Lung (tissue), 12 donors: ENCODE results near the gene CSNK1G1. TPM values are rescaled to one million over a fixed set of nuclear protein-coding genes. Genes with fewer than 3 reads are reported as not detected.

Experiments used
- ATAC-seq: fragments of 200-7000 bp; cut with Tn5 transposase; one replicate; pipeline ENCODE4 v1.9.1; 2020; ENCODE audit warnings: moderate number of reproducible peaks; ENCODE audit not compliant: insufficient read depth, low FRiP score
- DNase-seq, 3 donors: peaks; one replicate each; pipeline ENCODE4 v3.0.0-alpha.2; 2013 to 2017
- H3K27ac ChIP-seq, 2 donors: one replicate each; pipeline ENCODE4 v1.5.1; 2013; ENCODE audit warnings: mild to moderate bottlenecking in 2 of 2, moderate library complexity in 2 of 2, control low read depth in 1 of 2, inconsistent platforms in 1 of 2, low read depth in 1 of 2, low read length in 1 of 2
- H3K27me3 ChIP-seq, 3 donors: one replicate each; pipeline ENCODE4 v1.5.1; 2013; ENCODE audit warnings: low read length in 2 of 3; ENCODE audit not compliant: control insufficient read depth in 3 of 3, insufficient read depth in 3 of 3
- H3K36me3 ChIP-seq, 4 donors: one replicate each; pipeline ENCODE4 v1.5.1; 2013; ENCODE audit warnings: low read length in 4 of 4, mild to moderate bottlenecking in 1 of 4, moderate library complexity in 1 of 4; ENCODE audit not compliant: control insufficient read depth in 4 of 4, insufficient read depth in 4 of 4
- H3K4me1 ChIP-seq, 5 donors: one replicate each; pipeline ENCODE4 v1.5.1; 2013; ENCODE audit warnings: low read length in 5 of 5, mild to moderate bottlenecking in 2 of 5, moderate library complexity in 1 of 5; ENCODE audit not compliant: control insufficient read depth in 5 of 5, insufficient read depth in 5 of 5
- H3K4me3 ChIP-seq: one replicate; pipeline ENCODE4 v1.5.1; 2013; ENCODE audit warnings: mild to moderate bottlenecking, control low read depth, moderate library complexity
- H3K9ac ChIP-seq, 2 donors: one replicate each; pipeline ENCODE4 v1.5.1; 2013; ENCODE audit warnings: low read length in 2 of 2, control low read depth in 1 of 2; ENCODE audit not compliant: insufficient read depth in 1 of 2
- H3K9me3 ChIP-seq, 4 donors: one replicate each; pipeline ENCODE4 v1.5.1; 2013; ENCODE audit warnings: low read length in 3 of 4, mild to moderate bottlenecking in 1 of 4, moderate library complexity in 1 of 4; ENCODE audit not compliant: control insufficient read depth in 4 of 4, insufficient read depth in 3 of 4
- WGBS, 2 donors: extraction: QIAGEN DNeasy Blood & Tissue Kit; methylation state at CpG; one replicate each; pipeline ENCODE4 v1.1.7; 2013; 5-methylcytosine and 5-hydroxymethylcytosine counted together
- polyA plus RNA-seq, 2 donors: library from polyadenylated mRNA; stranded (reverse); fragments of 200-250 nt; gene quantifications; one replicate each; pipeline ENCODE4 v1.2.1, GENCODE V29; 2013
- total RNA-seq, 2 donors: library from RNA; depleted of rRNA in 1 of 2; stranded (reverse); fragments of >200 nt in 1 of 2; gene quantifications; one replicate each; pipeline ENCODE4 v1.2.1, GENCODE V29; 2014 to 2021
- TF ChIP-seq, protein P1 (sequence below): IDR thresholded peaks from 2 replicates; pipeline ENCODE4 v1.5.1; 2012; ENCODE audit warnings: mild to moderate bottlenecking; ENCODE audit errors: control extremely low read depth, extremely low read depth
- donor health status: control.
- donor health status: control.
- donor health status: Bipolar disorder and iron deficiency.
- donor health status: healthy.
- donor health status: DM: yes; HTN: yes; CAD: no.

CSNK1G1 gene
- total and polyA plus RNA-seq, 4 donors: 3.0 to 50.4 (median 12.9) TPM

DNA sequence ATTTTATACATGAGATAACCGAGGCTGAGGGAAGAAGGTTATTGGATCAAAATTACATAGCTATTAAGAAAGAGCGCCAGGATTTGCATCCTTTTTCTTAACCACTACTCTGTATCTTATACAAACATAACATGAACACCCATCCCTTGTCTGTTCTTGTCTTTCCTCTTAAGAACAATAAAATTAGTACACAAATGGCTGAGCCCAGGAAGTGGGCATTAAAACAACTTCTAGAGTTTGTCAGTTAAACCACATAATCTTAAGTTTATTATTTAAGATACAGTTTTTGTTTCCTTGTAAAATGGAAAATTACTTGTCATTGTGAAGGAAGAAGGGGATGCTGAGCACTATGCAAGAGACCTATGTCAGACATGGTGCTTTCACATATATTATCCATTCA, 144.3 kb downstream of the CSNK1G1 start:
- no peak for DNase-seq
- Histone ChIP-seq H3K27me3 (no peaks in the 10 kb centered on the region), H3K36me3 (peaks cover 5 to 9% (median 6%) of the 10 kb centered on the region in 4 donors), H3K4me3 (no peak overlapping the region), H3K9me3 (no peaks in the 10 kb centered on the region), H3K27ac (no peak overlapping the region), H3K4me1 (peaks cover 0 to 3% (median 0%) of the 10 kb centered on the region in 5 donors), H3K9ac (no peak overlapping the region)
- TF ChIP-seq, protein P1, sequence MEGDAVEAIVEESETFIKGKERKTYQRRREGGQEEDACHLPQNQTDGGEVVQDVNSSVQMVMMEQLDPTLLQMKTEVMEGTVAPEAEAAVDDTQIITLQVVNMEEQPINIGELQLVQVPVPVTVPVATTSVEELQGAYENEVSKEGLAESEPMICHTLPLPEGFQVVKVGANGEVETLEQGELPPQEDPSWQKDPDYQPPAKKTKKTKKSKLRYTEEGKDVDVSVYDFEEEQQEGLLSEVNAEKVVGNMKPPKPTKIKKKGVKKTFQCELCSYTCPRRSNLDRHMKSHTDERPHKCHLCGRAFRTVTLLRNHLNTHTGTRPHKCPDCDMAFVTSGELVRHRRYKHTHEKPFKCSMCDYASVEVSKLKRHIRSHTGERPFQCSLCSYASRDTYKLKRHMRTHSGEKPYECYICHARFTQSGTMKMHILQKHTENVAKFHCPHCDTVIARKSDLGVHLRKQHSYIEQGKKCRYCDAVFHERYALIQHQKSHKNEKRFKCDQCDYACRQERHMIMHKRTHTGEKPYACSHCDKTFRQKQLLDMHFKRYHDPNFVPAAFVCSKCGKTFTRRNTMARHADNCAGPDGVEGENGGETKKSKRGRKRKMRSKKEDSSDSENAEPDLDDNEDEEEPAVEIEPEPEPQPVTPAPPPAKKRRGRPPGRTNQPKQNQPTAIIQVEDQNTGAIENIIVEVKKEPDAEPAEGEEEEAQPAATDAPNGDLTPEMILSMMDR: no peak
- 90 to 92% methylated on average over 2 of the region's 2 CpGs for WGBS, 2 donors
- ATAC-seq: no peak

DNA sequence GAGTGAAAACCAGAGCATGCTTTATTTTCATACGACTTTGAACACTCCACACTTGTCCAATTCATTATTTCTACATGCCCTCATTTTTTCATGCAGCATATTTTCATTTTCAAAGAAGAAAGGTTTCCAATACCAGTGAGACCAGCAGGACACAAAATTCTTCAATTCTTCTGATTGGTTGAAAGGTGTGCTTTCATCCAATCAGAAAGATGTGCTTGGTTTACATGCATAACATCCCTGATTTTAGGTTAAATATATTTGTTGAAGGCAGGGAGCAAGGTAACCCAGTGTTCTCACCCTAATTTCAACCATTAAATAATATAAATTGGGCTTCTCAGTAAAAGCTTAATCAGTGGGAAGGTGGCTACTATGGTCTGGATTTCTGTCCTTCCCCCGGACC, 145.6 kb downstream of the CSNK1G1 start:
- Histone ChIP-seq H3K4me3 (no peak overlapping the region), H3K4me1 (no peaks in the 10 kb centered on the region), H3K36me3 (peaks cover 5 to 13% (median 5%) of the 10 kb centered on the region in 4 donors), H3K9ac (no peak overlapping the region), H3K27ac (no peak overlapping the region), H3K27me3 (no peaks in the 10 kb centered on the region), H3K9me3 (no peaks in the 10 kb centered on the region)
- WGBS, 2 donors: 80 to 87% methylated on average over 2 of the region's 2 CpGs
- TF ChIP-seq, protein P1: no peak
- DNase-seq (no peak), ATAC-seq (no peak)

DNA sequence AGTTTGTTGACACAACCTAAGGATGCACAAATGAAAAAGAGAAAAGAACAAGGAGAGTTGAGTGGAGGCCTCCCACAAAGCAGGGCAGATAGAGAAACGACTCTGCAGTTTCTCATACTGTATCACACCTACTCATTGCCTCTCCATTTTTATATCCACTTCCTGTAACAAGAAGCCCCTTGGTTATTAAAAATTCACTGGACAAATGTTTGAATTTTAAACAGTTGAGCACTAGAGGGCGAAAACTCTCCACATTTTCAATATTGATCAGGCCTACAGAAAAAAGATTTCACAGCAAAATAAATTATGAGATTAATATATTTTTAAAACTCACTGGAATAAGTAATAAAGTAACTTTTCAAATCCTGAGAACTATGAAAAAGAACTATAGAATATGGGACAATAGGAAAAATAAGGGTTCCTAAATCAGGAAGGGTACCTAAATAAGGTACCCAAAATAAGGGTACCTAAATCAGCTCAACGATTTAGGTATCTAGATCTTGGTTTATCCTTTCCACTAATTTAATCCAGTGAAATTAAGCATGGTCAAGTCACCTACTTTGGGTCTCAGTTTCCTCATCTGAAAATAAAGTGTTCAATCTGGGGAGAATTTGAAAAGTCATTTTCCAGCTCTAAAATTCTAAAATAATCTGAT, 146.2 kb downstream of the CSNK1G1 start:
- Histone ChIP-seq H3K36me3 (peaks cover 4 to 14% (median 6%) of the 10 kb centered on the region in 4 donors), H3K4me1 (no peaks in the 10 kb centered on the region), H3K27me3 (no peaks in the 10 kb centered on the region), H3K9ac (no peak overlapping the region), H3K27ac (no peak overlapping the region), H3K4me3 (no peak overlapping the region), H3K9me3 (no peaks in the 10 kb centered on the region)
- DNase-seq: peak in 2 of 3 donors; percentile 74 to 78
- TF ChIP-seq, protein P1: peak; percentile 3
- no peak for ATAC-seq
- 55 to 61% methylated on average over 3 of the region's 3 CpGs for WGBS, 2 donors

DNA sequence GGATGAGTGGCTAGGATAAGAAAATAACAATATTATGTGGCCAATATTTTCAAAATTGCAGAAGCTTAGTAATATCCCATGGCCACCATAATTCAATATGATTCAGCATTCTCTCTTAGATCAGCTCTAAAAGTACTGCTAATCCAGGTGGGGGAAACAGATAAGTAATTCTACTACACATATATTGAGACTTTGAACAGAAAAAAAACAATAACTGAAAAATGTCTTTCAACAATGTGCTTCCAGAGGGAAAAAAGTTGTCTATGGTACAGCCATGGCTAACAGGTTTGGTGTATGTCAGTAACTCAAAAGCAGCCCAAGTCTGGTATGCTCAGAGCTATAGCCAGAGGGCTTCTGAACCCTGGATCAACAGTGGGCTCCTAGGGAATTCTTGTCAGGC, 150.8 kb downstream of the CSNK1G1 start:
- Histone ChIP-seq H3K4me1 (no peaks in the 10 kb centered on the region), H3K36me3 (peaks cover 5 to 14% (median 9%) of the 10 kb centered on the region in 4 donors), H3K27me3 (no peaks in the 10 kb centered on the region), H3K27ac (no peak overlapping the region), H3K4me3 (no peak overlapping the region), H3K9me3 (no peaks in the 10 kb centered on the region), H3K9ac (no peak overlapping the region)
- DNase-seq: no peak
- ATAC-seq: no peak
- TF ChIP-seq, protein P1: no peak
